Thyroid gland (tissue), 4 donors: ENCODE measurements around the gene CDKN2AIPNL.

Source experiments
- CTCF ChIP-seq, 6 experiments: fragments of 200-600 bp in 3 of 6; fragments of 450-650 bp in 3 of 6; sonication (generic) in 3 of 6; IDR thresholded peaks; one replicate each; pipeline ENCODE4 v1.5.1; 2016 to 2019; ENCODE audit warnings: antibody characterized with exemption in 6 of 6, mild to moderate bottlenecking in 2 of 6, inconsistent platforms in 1 of 6, moderate library complexity in 1 of 6
- POLR2A ChIP-seq, 2 donors: fragments of 450-650 bp; IDR thresholded peaks; one replicate each; pipeline ENCODE4 v1.6.1; 2017; ENCODE audit warnings: antibody characterized with exemption in 2 of 2, mild to moderate bottlenecking in 2 of 2, moderate library complexity in 1 of 2

- TF ChIP-seq CTCF (IDR thresholded peaks at IDR 0.05), result no peak
- no peak for TF ChIP-seq POLR2A (IDR thresholded peaks at IDR 0.05)
Measured at GRCh38 chr5:134365604-134366003, 46.1 kb downstream of the CDKN2AIPNL start.
